ENCODE data around the gene CENPB.

The CENPB gene

GRCh38 chr20:3766422-3767109 lies 20.0 kb downstream of the CENPB start:
- no peak for DNase-seq

- DNase-seq, result no peak
Measured at GRCh38 chr20:3765171-3765882, 21.2 kb downstream of the CENPB start.

- no peak for DNase-seq
Measured at GRCh38 chr20:3764659-3765058, 21.9 kb downstream of the CENPB start.

GRCh38 chr20:3763671-3764601 lies 22.6 kb downstream of the CENPB start:
- DNase-seq, result no peak

- DNase-seq, result no peak
Measured at GRCh38 chr20:3760655-3761348, 25.7 kb downstream of the CENPB start.

- DNase-seq, result no peak
Measured at GRCh38 chr20:3759884-3760283, 26.7 kb downstream of the CENPB start.

GRCh38 chr20:3759316-3759823 lies 27.2 kb downstream of the CENPB start:
- DNase-seq, result no peak

- no peak for DNase-seq
Measured at GRCh38 chr20:3758566-3758965, 28.0 kb downstream of the CENPB start.

- DNase-seq, result no peak
Measured at GRCh38 chr20:3757268-3757667, 29.3 kb downstream of the CENPB start.

- DNase-seq, result no peak
Measured at GRCh38 chr20:3755814-3756480, 30.6 kb downstream of the CENPB start.

- no peak for DNase-seq
Measured at GRCh38 chr20:3755269-3755668, 31.3 kb downstream of the CENPB start.

GRCh38 chr20:3754276-3754630 lies 32.3 kb downstream of the CENPB start:
- no peak for DNase-seq

GRCh38 chr20:3753501-3754275 lies 32.9 kb downstream of the CENPB start:
- DNase-seq, result no peak

- DNase-seq, result no peak
Measured at GRCh38 chr20:3753098-3753497, 33.4 kb downstream of the CENPB start.

- no peak for DNase-seq
Measured at GRCh38 chr20:3752386-3752759, 34.2 kb downstream of the CENPB start.

GRCh38 chr20:3751675-3752385 lies 34.7 kb downstream of the CENPB start:
- DNase-seq, result no peak

GRCh38 chr20:3751305-3751674 lies 35.2 kb downstream of the CENPB start:
- no peak for DNase-seq

- no peak for DNase-seq
Measured at GRCh38 chr20:3749689-3750531, 36.6 kb downstream of the CENPB start.

- DNase-seq, result no peak
Measured at GRCh38 chr20:3749087-3749688, 37.4 kb downstream of the CENPB start.
